NT2/D1 (cell line): ENCODE data around the gene CCDC71.

Source experiments
- DNase-seq: peaks from one replicate; pipeline ENCODE4 v3.0.0-alpha.2; 2011; ENCODE audit warnings: low read depth, low spot score
- H3K27me3 ChIP-seq: 2 replicates; pipeline ENCODE4 v1.6.0; 2011; ENCODE audit warnings: mild to moderate bottlenecking; ENCODE audit not compliant: insufficient read length, insufficient read depth
- H3K36me3 ChIP-seq: 2 replicates; pipeline ENCODE4 v1.6.1; 2011; ENCODE audit warnings: mild to moderate bottlenecking, low read length, mixed read lengths; ENCODE audit not compliant: insufficient read depth, insufficient read length
- H3K4me1 ChIP-seq: 2 replicates; pipeline ENCODE4 v1.5.1; 2011; ENCODE audit not compliant: insufficient read depth, insufficient read length
- H3K4me3 ChIP-seq: 2 replicates; pipeline ENCODE4 v1.5.1; 2011; ENCODE audit warnings: low read depth; ENCODE audit not compliant: insufficient read length
- H3K9ac ChIP-seq: 2 replicates; pipeline ENCODE4 v1.6.0; 2011; ENCODE audit warnings: low read depth; ENCODE audit not compliant: insufficient read length
- H3K9me3 ChIP-seq: 2 replicates; pipeline ENCODE4 v1.5.1; 2011; ENCODE audit warnings: mild to moderate bottlenecking, low read length; ENCODE audit not compliant: insufficient read depth
- SUZ12 ChIP-seq: IDR thresholded peaks from 2 replicates; pipeline ENCODE4 v1.6.1; 2011; ENCODE audit not compliant: insufficient read length, insufficient read depth; ENCODE audit errors: extremely low read depth
- YY1 ChIP-seq: IDR thresholded peaks from 2 replicates; pipeline ENCODE4 v1.6.1; 2011; ENCODE audit not compliant: insufficient read length, insufficient read depth
- ZNF274 ChIP-seq: IDR thresholded peaks from 2 replicates; pipeline ENCODE4 v1.6.1; 2011; ENCODE audit warnings: mild to moderate bottlenecking, low read depth, low read length

Gene CCDC71

GRCh38 chr3:49173792-49174170 lies 7.7 kb upstream of the CCDC71 start:
- H3K4me3 ChIP-seq: no peak overlapping the region
- peaks cover 32% of the 10 kb centered on the region for H3K36me3 ChIP-seq
- H3K9ac ChIP-seq: peak overlapping the region; percentile 57
- peaks cover 25% of the 10 kb centered on the region for H3K4me1 ChIP-seq
- no peaks in the 10 kb centered on the region for H3K27me3 ChIP-seq
- peak; percentile 33 for DNase-seq
- TF ChIP-seq SUZ12: no peak
- TF ChIP-seq ZNF274: no peak
- no peak for TF ChIP-seq YY1
- no peaks in the 10 kb centered on the region for H3K9me3 ChIP-seq

- Histone ChIP-seq H3K27me3 (no peaks in the 10 kb centered on the region), H3K9ac (peak overlapping the region; percentile 65), H3K9me3 (no peaks in the 10 kb centered on the region), H3K4me1 (peaks cover 25% of the 10 kb centered on the region), H3K4me3 (no peak overlapping the region), H3K36me3 (peaks cover 32% of the 10 kb centered on the region)
- no peak for TF ChIP-seq YY1
- TF ChIP-seq ZNF274: no peak
- no peak for TF ChIP-seq SUZ12
- peak; percentile 74 for DNase-seq
Measured at GRCh38 chr3:49173116-49173791, 7.1 kb upstream of the CCDC71 start.

- no peaks in the 10 kb centered on the region for H3K27me3 ChIP-seq
- peaks cover 32% of the 10 kb centered on the region for H3K36me3 ChIP-seq
- DNase-seq: no peak
- TF ChIP-seq ZNF274 (no peak), SUZ12 (no peak), YY1 (no peak)
- no peaks in the 10 kb centered on the region for H3K9me3 ChIP-seq
- peak overlapping the region; percentile 91 for H3K9ac ChIP-seq
- H3K4me3 ChIP-seq: peak overlapping the region; percentile 77
- peaks cover 25% of the 10 kb centered on the region for H3K4me1 ChIP-seq
Measured at GRCh38 chr3:49172551-49173041, 6.5 kb upstream of the CCDC71 start.

GRCh38 chr3:49171775-49172500 lies 5.8 kb upstream of the CCDC71 start:
- Histone ChIP-seq H3K4me1 (peaks cover 25% of the 10 kb centered on the region), H3K27me3 (no peaks in the 10 kb centered on the region), H3K36me3 (peaks cover 32% of the 10 kb centered on the region), H3K9ac (peak overlapping the region; percentile 91), H3K4me3 (peak overlapping the region; percentile 77), H3K9me3 (no peaks in the 10 kb centered on the region)
- TF ChIP-seq ZNF274 (no peak), SUZ12 (no peak), YY1 (no peak)
- no peak for DNase-seq

- H3K36me3 ChIP-seq: peaks cover 28% of the 10 kb centered on the region
- H3K9ac ChIP-seq: peak within 1 kb of the TSS; percentile 91
- H3K27me3 ChIP-seq: no peaks in the 10 kb centered on the region
- DNase-seq: peak; percentile 84
- peak within 1 kb of the TSS; percentile 77 for H3K4me3 ChIP-seq
- no peaks in the 10 kb centered on the region for H3K9me3 ChIP-seq
- peaks cover 25% of the 10 kb centered on the region for H3K4me1 ChIP-seq
- TF ChIP-seq ZNF274 (no peak), SUZ12 (no peak), YY1 (no peak)
Measured at GRCh38 chr3:49171119-49171774, 5.1 kb upstream of the CCDC71 start, which contains the start of gene KLHDC8B. Gene KLHDC8B, plus strand, starts transcription at chr3:49171598. Its CDS starts 1,172 bp downstream, at chr3:49172770.

- H3K36me3 ChIP-seq: peaks cover 23% of the 10 kb centered on the region
- H3K27me3 ChIP-seq: no peaks in the 10 kb centered on the region
- peaks cover 25% of the 10 kb centered on the region for H3K4me1 ChIP-seq
- TF ChIP-seq ZNF274: no peak
- no peak for TF ChIP-seq YY1
- no peak for TF ChIP-seq SUZ12
- no peaks in the 10 kb centered on the region for H3K9me3 ChIP-seq
- no peak overlapping the region for H3K9ac ChIP-seq
- H3K4me3 ChIP-seq: peak overlapping the region; percentile 77
- no peak for DNase-seq
Measured at GRCh38 chr3:49170744-49171118, 4.6 kb upstream of the CCDC71 start.
